Measurements from ENCODE around the gene LARP4B.

- TF ChIP-seq CTCF (IDR thresholded peaks at IDR 0.05; ENCODE audit: low read depth, low read length, missing input control): no peak
- no peak for TF ChIP-seq TAF1 (conservative IDR thresholded peaks at IDR 0.05)
Observed at GRCh38 chr10:878333-878759, 53.2 kb downstream of the LARP4B start.
